Measurements from ENCODE around the gene HIGD2A. TPM values are rescaled to one million over a fixed set of nuclear protein-coding genes. Genes with fewer than 3 reads are reported as not detected.
A peak's percentile ranks its signal among the peaks of the same experiment; 100 is the strongest.

HIGD2A gene
- polyA plus RNA-seq, 1 donor from 2014 or later, result 61.8 TPM

GRCh38 chr5:176410486-176411180 lies 22.1 kb downstream of the HIGD2A start:
- no peak overlapping the region for H2AFZ ChIP-seq (ENCODE audit: low read depth, low read length)
- peaks cover 2% of the 10 kb centered on the region for H3K79me2 ChIP-seq (replicated peaks; ENCODE audit: insufficient read depth, low read length)
- H3K9me3 ChIP-seq (ENCODE audit: low read length), result no peaks in the 10 kb centered on the region
- no peak overlapping the region for H3K9ac ChIP-seq (ENCODE audit: low read length)
- H3K27ac ChIP-seq (ENCODE audit: low read length), result no peak overlapping the region
- H4K20me1 ChIP-seq (ENCODE audit: insufficient read depth), result no peaks in the 10 kb centered on the region
- no peaks in the 10 kb centered on the region for H3K36me3 ChIP-seq (ENCODE audit: insufficient read depth, low read length)
- H3K27me3 ChIP-seq (ENCODE audit: insufficient read depth, low read depth, low read length), result no peaks in the 10 kb centered on the region
- no peak overlapping the region for H3K4me3 ChIP-seq (ENCODE audit: low read length)
- H3K9me2 ChIP-seq (ENCODE audit: insufficient read depth, low read length), result no peaks in the 10 kb centered on the region
- H3F3A ChIP-seq (ENCODE audit: insufficient read depth, low read length, poor library complexity, severe bottlenecking), result no peaks in the 10 kb centered on the region
- H3K4me2 ChIP-seq (ENCODE audit: low read length), result no peak overlapping the region
- no peak for TF ChIP-seq SMC3 (conservative IDR thresholded peaks at IDR 0.05; ENCODE audit: poor library complexity)
- TF ChIP-seq RAD21 (conservative IDR thresholded peaks at IDR 0.05), result no peak
- no peak for TF ChIP-seq EP300 (conservative IDR thresholded peaks at IDR 0.05; ENCODE audit: poor library complexity, severe bottlenecking)
- TF ChIP-seq REST (IDR thresholded peaks at IDR 0.05; ENCODE audit: borderline replicate concordance), result no peak
- TF ChIP-seq MXI1 (conservative IDR thresholded peaks at IDR 0.05; ENCODE audit: poor library complexity, severe bottlenecking), result no peak
- TF ChIP-seq POLR2AphosphoS5 (IDR thresholded peaks at IDR 0.05), result no peak
- no peak for TF ChIP-seq TAF1 (IDR thresholded peaks at IDR 0.05; ENCODE audit: low read depth)
- TF ChIP-seq EZH2 (IDR thresholded peaks at IDR 0.05; ENCODE audit: borderline replicate concordance, insufficient read depth, low read length, poor library complexity, severe bottlenecking), result no peak
- TF ChIP-seq CTCF (IDR thresholded peaks at IDR 0.05; ENCODE audit: poor library complexity, severe bottlenecking), result no peak

- no peaks in the 10 kb centered on the region for H3F3A ChIP-seq (ENCODE audit: insufficient read depth, low read length, poor library complexity, severe bottlenecking)
- no peak overlapping the region for H3K4me2 ChIP-seq (ENCODE audit: low read length)
- peaks cover 4% of the 10 kb centered on the region for H3K79me2 ChIP-seq (replicated peaks; ENCODE audit: insufficient read depth, low read length)
- H4K20me1 ChIP-seq (ENCODE audit: insufficient read depth), result no peaks in the 10 kb centered on the region
- H3K9ac ChIP-seq (ENCODE audit: low read length), result no peak overlapping the region
- no peak overlapping the region for H2AFZ ChIP-seq (ENCODE audit: low read depth, low read length)
- H3K9me3 ChIP-seq (ENCODE audit: low read length), result no peaks in the 10 kb centered on the region
- TF ChIP-seq EZH2 (IDR thresholded peaks at IDR 0.05; ENCODE audit: borderline replicate concordance, insufficient read depth, low read length, poor library complexity, severe bottlenecking) (no peak), RAD21 (conservative IDR thresholded peaks at IDR 0.05) (no peak), POLR2AphosphoS5 (IDR thresholded peaks at IDR 0.05) (no peak), REST (IDR thresholded peaks at IDR 0.05; ENCODE audit: borderline replicate concordance) (no peak), TAF1 (IDR thresholded peaks at IDR 0.05; ENCODE audit: low read depth) (no peak), SMC3 (conservative IDR thresholded peaks at IDR 0.05; ENCODE audit: poor library complexity) (no peak), MXI1 (conservative IDR thresholded peaks at IDR 0.05; ENCODE audit: poor library complexity, severe bottlenecking) (no peak), EP300 (conservative IDR thresholded peaks at IDR 0.05; ENCODE audit: poor library complexity, severe bottlenecking) (no peak)
- no peak overlapping the region for H3K27ac ChIP-seq (ENCODE audit: low read length)
- peak overlapping the region; percentile 95 for H3K4me3 ChIP-seq (ENCODE audit: low read length)
- no peaks in the 10 kb centered on the region for H3K9me2 ChIP-seq (ENCODE audit: insufficient read depth, low read length)
- no peaks in the 10 kb centered on the region for H3K27me3 ChIP-seq (ENCODE audit: insufficient read depth, low read depth, low read length)
- no peaks in the 10 kb centered on the region for H3K36me3 ChIP-seq (ENCODE audit: insufficient read depth, low read length)
Measured at GRCh38 chr5:176412517-176413254, 24.1 kb downstream of the HIGD2A start.

Data from neural cell (in vitro differentiated cells).